ENCODE results near the gene BCL2.
A peak's percentile ranks its signal among the peaks of the same experiment; 100 is the strongest.

The BCL2 gene

GRCh38 chr18:63316612-63317555, 2.7 kb downstream of the BCL2 start:
- Histone ChIP-seq H3K79me2 (ENCODE audit: insufficient read depth, low read depth) (peaks cover 75% of the 10 kb centered on the region), H3K27ac (peak overlapping the region; percentile 14; the same call in 1 of the 2 replicates), H3K27me3 (ENCODE audit: insufficient read depth, low read depth) (no peaks in the 10 kb centered on the region), H4K20me1 (ENCODE audit: insufficient read depth) (0 out of 2 replicates have a peak, but pooled peaks cover 6% of the 10 kb centered on the region), H3K4me1 (ENCODE audit: low read depth, poor library complexity, severe bottlenecking) (peaks cover 61% of the 10 kb centered on the region), H3K36me3 (ENCODE audit: insufficient read depth) (no peaks in the 10 kb centered on the region), H2AFZ (ENCODE audit: low read depth) (no peak overlapping the region), H3K4me2 (peak overlapping the region; percentile 91), H3K9ac (peak overlapping the region; percentile 81; the same call in 1 of the 2 replicates), H3K4me3 (IDR thresholded peaks at IDR 0.05; ENCODE audit: insufficient read depth, low read depth, low read length) (no peak overlapping the region)
- TF ChIP-seq CTCF (conservative IDR thresholded peaks at IDR 0.05; ENCODE audit: low read depth, low read length) = no peak

- Histone ChIP-seq H3K79me2 (ENCODE audit: insufficient read depth, low read depth) (peaks cover 85% of the 10 kb centered on the region), H3K4me2 (peak overlapping the region; percentile 91), H3K4me1 (ENCODE audit: low read depth, poor library complexity, severe bottlenecking) (peaks cover 68% of the 10 kb centered on the region), H3K27me3 (ENCODE audit: insufficient read depth, low read depth) (no peaks in the 10 kb centered on the region), H3K4me3 (IDR thresholded peaks at IDR 0.05; ENCODE audit: insufficient read depth, low read depth, low read length) (no peak overlapping the region), H3K27ac (no peak overlapping the region), H3K9ac (peak overlapping the region; percentile 81; the same call in 1 of the 2 replicates), H4K20me1 (ENCODE audit: insufficient read depth) (0 out of 2 replicates have a peak, but pooled peaks cover 6% of the 10 kb centered on the region), H3K36me3 (ENCODE audit: insufficient read depth) (no peaks in the 10 kb centered on the region), H2AFZ (ENCODE audit: low read depth) (no peak overlapping the region)
- no peak for TF ChIP-seq CTCF (conservative IDR thresholded peaks at IDR 0.05; ENCODE audit: low read depth, low read length)
Measured at GRCh38 chr18:63315876-63316275, 3.7 kb downstream of the BCL2 start.

- Histone ChIP-seq H3K27me3 (ENCODE audit: insufficient read depth, low read depth) (no peaks in the 10 kb centered on the region), H3K36me3 (ENCODE audit: insufficient read depth) (no peaks in the 10 kb centered on the region), H3K4me2 (peak overlapping the region; percentile 91), H3K9ac (no peak overlapping the region), H4K20me1 (ENCODE audit: insufficient read depth) (0 out of 2 replicates have a peak, but pooled peaks cover 6% of the 10 kb centered on the region), H3K79me2 (ENCODE audit: insufficient read depth, low read depth) (peaks cover 91% of the 10 kb centered on the region), H3K27ac (no peak overlapping the region), H3K4me1 (ENCODE audit: low read depth, poor library complexity, severe bottlenecking) (peaks cover 75% of the 10 kb centered on the region), H2AFZ (ENCODE audit: low read depth) (no peak overlapping the region), H3K4me3 (IDR thresholded peaks at IDR 0.05; ENCODE audit: insufficient read depth, low read depth, low read length) (no peak overlapping the region)
- TF ChIP-seq CTCF (conservative IDR thresholded peaks at IDR 0.05; ENCODE audit: low read depth, low read length) = no peak
Measured at GRCh38 chr18:63315131-63315662, 4.4 kb downstream of the BCL2 start.

- no peak overlapping the region for H2AFZ ChIP-seq (ENCODE audit: low read depth)
- no peak overlapping the region for H3K4me3 ChIP-seq (IDR thresholded peaks at IDR 0.05; ENCODE audit: insufficient read depth, low read depth, low read length)
- H3K27ac ChIP-seq = no peak overlapping the region
- H3K4me2 ChIP-seq = peak overlapping the region; percentile 14; the same call in 1 of the 2 replicates
- 0 out of 2 replicates have a peak, but pooled peaks cover 6% of the 10 kb centered on the region for H4K20me1 ChIP-seq (ENCODE audit: insufficient read depth)
- no peak overlapping the region for H3K9ac ChIP-seq
- TF ChIP-seq CTCF (conservative IDR thresholded peaks at IDR 0.05; ENCODE audit: low read depth, low read length) = no peak
- H3K36me3 ChIP-seq (ENCODE audit: insufficient read depth) = no peaks in the 10 kb centered on the region
- peaks cover 93% of the 10 kb centered on the region for H3K79me2 ChIP-seq (ENCODE audit: insufficient read depth, low read depth)
- H3K4me1 ChIP-seq (ENCODE audit: low read depth, poor library complexity, severe bottlenecking) = peaks cover 84% of the 10 kb centered on the region
- H3K27me3 ChIP-seq (ENCODE audit: insufficient read depth, low read depth) = no peaks in the 10 kb centered on the region
Measured at GRCh38 chr18:63314062-63314790, 5.3 kb downstream of the BCL2 start.

Data from KMS-11 (cell line).